Skeletal muscle satellite cell (primary cell): ENCODE measurements around the gene RINL.
"Not testable (repeated sequence)": the region's sequence is repeated elsewhere in the genome, so short reads cannot be mapped to it uniquely, and the experiment has no call there.

Experiments
- H3K27me3 ChIP-seq: 2 replicates; pipeline ENCODE4 v1.7.0; 2013; ENCODE audit warnings: low read length; ENCODE audit not compliant: control insufficient read depth, insufficient read depth
- H3K36me3 ChIP-seq: 2 replicates; pipeline ENCODE4 v1.7.0; 2013; ENCODE audit warnings: mild to moderate bottlenecking, control low read depth, low read length; ENCODE audit not compliant: insufficient read depth
- H3K4me1 ChIP-seq: 2 replicates; pipeline ENCODE4 v1.7.0; 2013; ENCODE audit warnings: low read length; ENCODE audit not compliant: control insufficient read depth, insufficient read depth
- H3K4me2 ChIP-seq: 2 replicates; pipeline ENCODE4 v1.7.0; 2013; ENCODE audit warnings: mild to moderate bottlenecking, low read length
- H3K4me3 ChIP-seq: 2 replicates; pipeline ENCODE4 v1.7.0; 2013; ENCODE audit warnings: low read length
- H3K9ac ChIP-seq: 2 replicates; pipeline ENCODE4 v1.7.0; 2013; ENCODE audit warnings: mild to moderate bottlenecking, low read depth, low read length, moderate library complexity
- H3K9me3 ChIP-seq: replicated peaks from 2 replicates; pipeline ENCODE4 v1.7.0; 2013; ENCODE audit warnings: mild to moderate bottlenecking, control low read depth, low read length

The RINL gene

DNA sequence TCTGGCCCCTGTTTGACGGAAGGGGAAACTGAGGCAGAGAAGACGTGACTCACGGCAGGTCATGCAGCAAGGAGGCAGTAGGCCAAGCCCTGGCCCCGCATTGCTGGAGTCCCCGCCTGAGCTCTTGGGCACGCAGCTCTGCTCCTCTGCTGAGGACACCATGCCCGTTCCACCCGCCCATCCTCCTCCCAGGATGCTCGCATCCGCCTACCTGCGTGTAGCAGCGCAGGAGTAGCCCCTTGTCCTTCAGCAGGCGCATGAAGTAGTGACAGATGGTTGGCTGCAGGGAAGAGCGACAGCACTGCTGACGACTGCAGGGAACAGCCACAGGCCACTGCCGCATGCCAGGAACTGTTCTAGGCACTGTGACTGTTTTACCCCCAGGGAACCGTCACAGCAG lies 10.8 kb upstream of the RINL start:
- Histone ChIP-seq H3K4me3 (no peak overlapping the region), H3K27me3 (no peaks in the 10 kb centered on the region), H3K36me3 (peaks cover 25% of the 10 kb centered on the region), H3K4me2 (no peak overlapping the region), H3K4me1 (peaks cover 9% of the 10 kb centered on the region), H3K9me3 (no peaks in the 10 kb centered on the region), H3K9ac (no peak overlapping the region)

DNA sequence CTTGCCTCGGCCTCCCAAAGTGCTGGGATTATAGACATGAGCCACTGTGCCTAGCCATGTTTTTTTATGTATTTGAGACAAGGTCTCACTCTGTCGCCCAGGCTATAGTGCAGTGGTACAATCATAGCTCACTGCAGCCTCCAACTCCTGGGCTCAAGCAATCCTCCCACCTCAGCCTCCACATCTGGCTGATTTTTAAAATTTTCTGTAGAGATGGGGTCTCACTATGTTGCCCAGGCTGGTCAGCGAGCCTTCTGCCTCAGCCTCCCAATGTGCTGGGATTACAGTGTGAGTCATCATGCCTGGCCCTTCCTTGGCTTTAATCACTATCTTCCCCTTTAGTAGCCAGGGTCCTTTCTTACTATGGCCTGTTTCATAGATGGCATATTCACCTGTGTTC lies 6.6 kb upstream of the RINL start:
- H3K4me2 ChIP-seq, H3K4me1 ChIP-seq, H3K4me3 ChIP-seq, H3K9me3 ChIP-seq, H3K9ac ChIP-seq, H3K27me3 ChIP-seq: not testable (repeated sequence)
- H3K36me3 ChIP-seq = peaks cover 19% of the 10 kb centered on the region

DNA sequence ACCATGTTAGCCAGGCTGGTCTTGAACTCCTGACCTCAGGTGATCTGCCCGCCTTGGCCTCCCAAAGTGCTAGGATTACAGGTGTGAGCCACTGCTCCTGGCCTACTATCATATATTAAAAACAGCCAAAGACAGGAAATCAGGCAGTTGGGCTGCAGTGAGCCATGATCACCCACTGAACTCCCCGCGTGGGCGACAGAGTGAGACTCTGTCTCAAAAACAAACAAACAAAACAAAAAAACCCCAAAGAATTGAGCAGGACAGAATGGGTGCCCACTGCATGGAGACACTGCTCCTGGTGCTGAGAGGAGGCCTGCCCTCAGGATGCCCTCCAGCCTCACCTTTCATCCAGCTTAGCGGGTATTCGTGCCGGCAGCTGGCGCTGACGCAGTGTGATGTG lies 5.2 kb upstream of the RINL start:
- H3K4me2 ChIP-seq = no peak overlapping the region
- no peaks in the 10 kb centered on the region for H3K4me1 ChIP-seq
- peaks cover 6% of the 10 kb centered on the region for H3K36me3 ChIP-seq
- no peaks in the 10 kb centered on the region for H3K27me3 ChIP-seq
- H3K9ac ChIP-seq = no peak overlapping the region
- no peaks in the 10 kb centered on the region for H3K9me3 ChIP-seq
- no peak overlapping the region for H3K4me3 ChIP-seq

- no peak overlapping the region for H3K4me3 ChIP-seq
- H3K36me3 ChIP-seq = peaks cover 2% of the 10 kb centered on the region
- no peaks in the 10 kb centered on the region for H3K27me3 ChIP-seq
- H3K9me3 ChIP-seq = no peaks in the 10 kb centered on the region
- H3K4me1 ChIP-seq = no peaks in the 10 kb centered on the region
- H3K9ac ChIP-seq = no peak overlapping the region
- H3K4me2 ChIP-seq = no peak overlapping the region
Observed at GRCh38 chr19:38880882-38881609, 3.0 kb upstream of the RINL start.

GRCh38 chr19:38880076-38880881 lies 2.2 kb upstream of the RINL start:
- H3K27me3 ChIP-seq = no peaks in the 10 kb centered on the region
- no peak overlapping the region for H3K4me2 ChIP-seq
- no peak overlapping the region for H3K4me3 ChIP-seq
- H3K4me1 ChIP-seq = no peaks in the 10 kb centered on the region
- peaks cover 2% of the 10 kb centered on the region for H3K36me3 ChIP-seq
- no peaks in the 10 kb centered on the region for H3K9me3 ChIP-seq
- no peak overlapping the region for H3K9ac ChIP-seq

DNA sequence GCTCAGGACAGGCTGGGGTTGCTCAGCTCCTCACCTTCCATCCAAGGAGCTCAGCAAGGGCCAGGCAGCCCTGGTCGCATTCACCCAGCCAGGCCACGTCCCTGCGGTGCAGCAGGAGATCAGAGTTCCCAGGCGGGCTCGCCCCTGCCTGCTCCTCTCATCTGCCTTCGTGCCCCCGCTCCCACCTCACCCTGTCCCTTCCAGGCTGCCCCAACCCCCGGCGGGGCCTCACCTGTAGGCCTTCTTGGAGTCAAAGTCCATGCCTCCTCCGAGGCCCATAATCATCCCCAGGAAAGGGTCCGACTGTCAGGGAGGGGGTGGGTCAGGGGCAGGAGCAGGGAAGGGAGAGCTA lies 1.3 kb upstream of the RINL start:
- H3K4me2 ChIP-seq = no peak overlapping the region
- no peaks in the 10 kb centered on the region for H3K27me3 ChIP-seq
- H3K4me1 ChIP-seq = no peaks in the 10 kb centered on the region
- no peaks in the 10 kb centered on the region for H3K9me3 ChIP-seq
- no peak overlapping the region for H3K9ac ChIP-seq
- H3K36me3 ChIP-seq = peaks cover 2% of the 10 kb centered on the region
- no peak overlapping the region for H3K4me3 ChIP-seq

- no peaks in the 10 kb centered on the region for H3K9me3 ChIP-seq
- peaks cover 2% of the 10 kb centered on the region for H3K36me3 ChIP-seq
- no peak overlapping the region for H3K9ac ChIP-seq
- no peak overlapping the region for H3K4me3 ChIP-seq
- no peaks in the 10 kb centered on the region for H3K4me1 ChIP-seq
- no peaks in the 10 kb centered on the region for H3K27me3 ChIP-seq
- no peak overlapping the region for H3K4me2 ChIP-seq
Observed at GRCh38 chr19:38878575-38879399, 712 bp upstream of the RINL start.

DNA sequence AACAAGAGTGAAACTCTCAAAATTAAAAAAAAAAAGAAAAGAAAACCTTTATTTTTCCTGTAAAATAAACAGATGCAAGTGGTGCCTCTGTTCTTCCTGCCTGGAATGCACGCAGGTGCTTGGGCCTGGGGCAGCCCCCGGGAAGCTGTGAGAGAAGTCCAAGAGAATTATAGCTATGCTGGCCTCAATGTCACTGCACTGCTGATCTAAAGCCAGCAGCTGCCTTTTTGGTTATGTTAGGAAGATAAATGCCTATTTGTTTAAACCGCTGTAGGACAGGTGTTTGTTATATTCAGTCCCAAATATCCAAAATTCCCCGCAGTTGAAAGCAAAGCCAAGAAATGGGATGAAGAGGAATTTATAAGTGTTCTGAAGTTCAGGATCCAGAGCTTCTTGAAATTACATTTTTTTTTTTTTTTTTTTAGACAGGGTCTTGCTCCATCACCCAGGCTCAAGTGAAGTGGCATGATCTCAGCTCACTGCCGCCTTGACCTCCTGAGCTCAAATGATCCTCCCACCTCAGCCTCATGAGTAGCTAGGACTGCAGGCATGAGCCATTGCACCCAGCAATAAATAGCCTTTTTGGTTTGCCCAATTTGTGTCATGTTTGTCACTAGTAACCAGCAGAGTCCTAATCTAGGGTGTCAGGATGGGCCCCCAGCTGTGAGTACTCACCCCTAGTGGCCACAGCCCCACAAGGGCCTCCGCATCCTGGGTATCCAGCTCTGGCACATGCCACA lies 2.2 kb downstream of the RINL start:
- Histone ChIP-seq H3K27me3 (no peaks in the 10 kb centered on the region), H3K9me3 (no peaks in the 10 kb centered on the region), H3K4me3 (no peak overlapping the region), H3K4me1 (no peaks in the 10 kb centered on the region), H3K36me3 (peaks cover 2% of the 10 kb centered on the region), H3K9ac (no peak overlapping the region), H3K4me2 (no peak overlapping the region)

DNA sequence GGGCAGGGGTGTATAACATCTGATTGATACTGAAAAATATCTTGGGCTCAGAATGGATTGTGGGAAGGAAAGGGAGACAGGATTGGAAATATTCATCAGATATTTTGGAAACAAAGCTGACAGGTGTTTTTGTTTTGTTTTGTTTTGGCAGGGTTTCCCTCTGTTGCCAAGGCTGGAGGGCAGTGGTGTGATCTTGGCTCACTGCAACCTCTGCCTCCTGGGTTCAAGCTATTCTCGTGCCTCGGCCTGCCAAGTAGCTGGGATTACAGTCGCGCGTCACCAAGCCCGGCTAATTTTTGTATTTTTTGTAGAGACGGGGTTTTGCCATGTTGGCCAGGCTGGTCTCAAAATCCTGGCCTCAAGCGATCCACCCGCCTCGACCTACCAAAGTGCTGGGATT lies 4.7 kb downstream of the RINL start:
- not testable (repeated sequence) for H3K36me3 ChIP-seq, H3K27me3 ChIP-seq, H3K9me3 ChIP-seq, H3K4me3 ChIP-seq, H3K4me2 ChIP-seq, H3K9ac ChIP-seq
- H3K4me1 ChIP-seq = peaks cover 12% of the 10 kb centered on the region

- Histone ChIP-seq H3K4me2 (no peak overlapping the region), H3K4me1 (peaks cover 12% of the 10 kb centered on the region), H3K36me3 (no peaks in the 10 kb centered on the region), H3K27me3 (no peaks in the 10 kb centered on the region), H3K4me3 (no peak overlapping the region), H3K9me3 (no peaks in the 10 kb centered on the region), H3K9ac (no peak overlapping the region)
Observed at GRCh38 chr19:38870612-38871011, 7.5 kb downstream of the RINL start.
